GM21576 (cell line): ENCODE results near the gene CLDN22.

ENCODE experiments used
- ATAC-seq: cut with Tn5 transposase; IDR thresholded peaks from one replicate; pipeline ENCODE4 v1.9.1; 2021; ENCODE audit warnings: mild to moderate bottlenecking, moderate library complexity; ENCODE audit not compliant: unreplicated experiment

Gene CLDN22

DNA sequence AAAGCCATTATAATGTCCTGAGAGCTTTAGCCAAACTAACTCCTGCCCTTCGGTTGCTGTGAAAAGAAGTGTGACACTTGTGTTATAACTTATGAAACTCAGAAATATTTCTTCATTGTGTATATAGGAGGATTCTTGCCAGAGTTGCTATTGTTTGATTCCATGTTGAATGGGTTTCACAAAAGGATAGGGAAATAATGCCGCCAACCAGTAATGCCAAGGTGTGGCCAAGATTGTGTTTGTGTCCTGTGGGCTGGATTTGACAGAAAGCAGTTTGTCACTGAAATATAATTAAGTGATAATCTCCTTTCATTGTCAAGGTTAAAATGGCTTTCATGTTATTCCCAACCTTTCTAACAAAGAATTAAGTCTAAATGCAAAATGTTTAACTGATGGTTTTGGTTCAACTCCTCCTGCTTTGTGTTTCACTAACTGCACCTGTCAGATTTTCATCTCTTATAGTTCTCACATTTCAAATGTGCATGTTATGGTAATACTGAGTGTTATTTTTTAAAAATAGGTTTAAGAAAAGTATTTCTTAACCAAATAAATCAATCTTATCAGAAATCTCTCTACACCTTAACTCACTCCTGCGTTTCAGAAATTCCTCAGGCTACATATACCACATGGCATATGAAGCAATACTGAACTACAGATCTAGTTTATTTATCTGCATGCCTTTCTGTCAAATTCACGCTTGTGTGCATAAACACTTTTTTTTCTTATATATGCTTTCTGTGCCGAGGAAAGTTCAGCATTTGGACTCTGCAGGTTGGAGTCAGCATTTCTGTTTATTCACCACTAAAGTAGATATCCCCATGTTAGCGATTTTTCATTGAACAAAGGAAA, at the start of gene CLDN22:
CLDN22 (minus strand) TSS at position 66 of the 849 bp plus-strand sequence; CDS start at position 8, 58 bp downstream.
- ATAC-seq = no peak

DNA sequence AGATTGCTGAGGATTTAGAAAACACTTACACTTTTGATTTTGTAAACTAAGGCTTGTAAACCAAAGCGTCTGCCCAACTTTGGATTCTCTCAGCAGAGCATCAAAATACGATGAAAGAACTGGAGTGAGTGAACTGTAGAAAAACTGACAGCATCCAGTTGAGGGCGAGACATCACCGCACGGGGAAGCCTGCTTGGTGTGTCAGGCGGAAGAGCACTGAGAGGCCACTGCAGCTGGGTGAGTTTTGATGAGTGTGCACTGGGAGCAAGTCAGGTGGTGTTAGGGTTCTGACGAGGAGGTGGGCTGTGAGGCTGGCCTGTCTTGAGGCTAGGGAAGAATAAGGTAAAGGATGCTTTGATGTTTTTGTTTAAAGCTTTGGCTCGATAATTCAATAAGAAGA, 49.0 kb upstream of the CLDN22 start:
- no peak for ATAC-seq

DNA sequence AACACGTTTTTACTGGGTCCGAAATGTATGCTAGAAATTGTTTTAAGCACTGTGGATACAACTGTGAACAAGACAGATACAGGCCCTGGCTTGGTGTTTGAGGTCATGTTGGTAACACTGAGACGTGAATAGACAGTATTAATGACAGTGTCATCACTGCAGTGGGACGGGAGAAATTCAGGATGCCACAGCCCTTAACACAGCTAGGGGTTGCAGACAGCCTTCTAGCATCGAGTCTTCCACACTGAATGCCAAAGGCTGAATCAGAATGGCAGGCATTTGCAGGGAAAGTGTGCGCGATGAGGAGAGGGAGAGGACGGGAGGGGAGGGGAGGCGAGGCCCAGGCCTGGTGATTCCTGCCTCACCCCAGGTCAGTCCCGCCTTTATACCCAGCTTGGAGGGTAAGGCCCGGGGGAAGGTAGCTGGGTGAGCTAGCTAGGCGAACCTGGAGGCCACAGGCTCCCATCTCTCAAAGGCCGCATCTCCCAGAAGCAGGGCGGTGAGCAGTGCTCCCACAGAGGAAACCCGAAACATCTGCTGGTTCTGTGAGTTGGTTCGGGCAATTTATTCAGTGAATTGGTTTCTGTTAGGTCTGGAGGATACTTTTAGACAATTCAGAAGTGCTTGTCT, 46.2 kb upstream of the CLDN22 start:
- no peak for ATAC-seq

DNA sequence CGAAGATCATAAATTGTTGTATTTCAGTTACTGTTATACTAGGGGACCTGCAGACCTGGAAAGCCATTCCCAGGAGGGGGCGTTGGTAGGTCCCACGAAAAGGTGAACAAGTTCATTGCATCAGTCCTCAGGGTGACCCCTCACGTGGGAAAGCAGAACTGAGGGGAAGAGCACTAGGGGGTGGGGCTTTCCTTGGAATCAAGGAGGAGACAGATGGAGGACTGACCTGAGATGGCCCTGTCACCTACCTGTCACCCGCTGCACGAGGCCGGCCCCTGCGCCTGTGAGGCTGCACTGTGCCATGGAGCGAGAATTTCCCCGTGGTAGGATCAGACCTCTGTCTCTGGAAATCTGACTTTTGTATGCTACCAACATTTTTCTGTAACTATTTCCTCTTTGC, 43.9 kb upstream of the CLDN22 start:
- ATAC-seq = no peak

DNA sequence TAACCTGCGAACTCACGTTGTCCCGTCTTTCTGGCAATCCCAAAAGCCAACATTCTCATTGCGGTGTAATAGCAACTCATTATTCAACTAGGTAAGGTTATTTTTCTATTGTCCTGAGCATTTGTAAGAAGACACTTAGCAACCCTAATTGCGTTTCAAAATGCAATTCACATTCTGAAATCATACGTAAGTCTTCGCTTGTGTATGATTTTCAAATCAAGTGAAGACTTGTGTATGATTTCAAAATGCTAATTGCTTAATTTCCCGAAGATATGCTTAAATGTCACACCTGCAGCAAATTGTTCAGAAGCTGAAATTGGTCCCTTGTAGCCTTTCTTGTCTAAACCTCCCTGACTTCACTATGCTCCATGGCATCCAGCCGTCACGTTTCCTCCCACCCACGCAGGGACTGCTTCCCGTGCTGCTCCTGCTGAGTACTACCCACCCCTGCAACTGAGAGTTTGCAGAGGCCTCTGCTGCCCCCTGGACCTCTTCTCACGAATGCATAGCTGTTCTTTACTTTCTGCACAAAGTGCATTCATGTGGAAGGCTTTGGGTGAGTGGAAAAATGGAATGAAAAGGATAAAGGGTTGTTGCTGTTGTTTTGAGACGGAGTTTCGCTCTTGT, 43.0 kb upstream of the CLDN22 start:
- ATAC-seq = no peak

DNA sequence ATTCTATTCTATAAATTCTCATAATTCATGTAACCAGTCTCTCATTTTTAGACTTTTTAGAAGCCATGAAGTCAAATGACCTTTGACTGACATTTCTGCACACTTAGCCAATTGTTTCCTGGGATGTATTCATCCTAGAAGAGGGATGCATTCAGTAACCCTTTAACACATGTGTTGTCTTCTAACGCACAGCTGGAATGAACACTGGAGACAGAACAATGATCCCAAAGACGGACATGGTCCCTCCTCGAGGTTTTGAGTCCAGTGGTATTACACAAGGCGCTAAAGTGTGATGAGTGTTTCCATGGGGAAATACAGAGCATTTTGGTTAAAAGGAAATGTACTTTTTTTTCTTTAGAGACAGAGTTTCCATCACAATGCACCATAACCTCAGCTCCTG, 42.0 kb upstream of the CLDN22 start:
- ATAC-seq = no peak

DNA sequence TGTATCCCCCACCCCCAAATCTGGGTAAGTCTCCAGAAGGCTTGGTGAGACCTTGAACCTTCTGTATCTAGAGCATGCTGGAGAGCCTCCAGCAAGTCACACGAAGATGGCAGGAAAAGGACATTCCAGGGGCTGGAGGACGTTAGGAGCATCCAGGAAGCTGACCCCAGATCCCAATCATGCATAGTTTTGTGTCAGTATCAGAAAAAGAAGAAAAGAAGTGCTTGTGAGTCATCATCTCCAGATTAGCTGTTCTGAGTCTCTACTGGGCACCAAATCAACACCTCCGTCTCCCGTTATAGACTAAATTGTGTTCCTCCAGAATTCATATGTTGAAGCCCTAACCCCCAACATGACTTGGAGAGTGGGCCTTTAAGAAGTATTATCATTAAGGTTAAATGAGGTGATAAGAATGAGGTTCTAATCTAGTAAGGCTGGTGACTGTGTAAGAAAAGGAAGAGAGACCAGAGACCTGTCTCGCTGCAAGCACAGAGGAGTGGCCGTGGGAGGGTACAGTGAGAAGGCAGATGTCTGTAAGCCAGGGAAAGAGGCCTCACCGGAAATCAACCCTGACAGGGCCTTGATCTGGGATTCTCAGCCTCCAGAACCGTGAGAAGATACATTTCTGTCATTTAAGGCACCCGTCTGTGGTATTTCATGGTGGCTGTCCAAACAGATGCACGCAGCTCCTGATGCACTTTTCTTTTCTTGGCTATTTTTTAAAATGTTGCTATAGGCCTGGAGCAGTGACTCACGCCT, 40.3 kb upstream of the CLDN22 start:
- no peak for ATAC-seq

DNA sequence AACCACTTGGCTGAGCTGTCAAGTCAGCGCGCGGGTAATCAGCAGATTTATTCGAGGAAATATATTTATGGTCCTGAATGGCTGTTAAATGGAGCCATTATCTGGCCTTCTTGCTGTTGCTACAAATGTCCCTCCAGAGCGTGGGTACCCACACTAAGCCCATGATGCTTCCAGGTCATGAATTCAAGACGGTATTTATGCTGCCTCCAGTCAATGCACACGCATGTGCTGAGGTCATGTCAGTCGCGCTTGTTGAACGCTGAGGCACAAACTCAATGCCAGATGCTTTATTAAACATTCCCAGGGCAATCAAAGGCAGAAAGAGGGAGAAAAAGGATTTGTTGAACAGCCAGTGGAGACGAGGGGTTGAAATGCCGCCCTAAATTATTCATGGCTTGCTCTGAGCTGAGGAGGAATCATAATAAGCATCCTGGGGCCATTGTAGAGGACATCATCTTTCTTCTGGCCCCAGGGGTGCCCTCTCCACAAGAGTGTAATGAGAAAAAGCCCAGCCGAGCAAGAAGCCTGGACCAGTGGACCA, 38.2 kb upstream of the CLDN22 start:
- no peak for ATAC-seq

DNA sequence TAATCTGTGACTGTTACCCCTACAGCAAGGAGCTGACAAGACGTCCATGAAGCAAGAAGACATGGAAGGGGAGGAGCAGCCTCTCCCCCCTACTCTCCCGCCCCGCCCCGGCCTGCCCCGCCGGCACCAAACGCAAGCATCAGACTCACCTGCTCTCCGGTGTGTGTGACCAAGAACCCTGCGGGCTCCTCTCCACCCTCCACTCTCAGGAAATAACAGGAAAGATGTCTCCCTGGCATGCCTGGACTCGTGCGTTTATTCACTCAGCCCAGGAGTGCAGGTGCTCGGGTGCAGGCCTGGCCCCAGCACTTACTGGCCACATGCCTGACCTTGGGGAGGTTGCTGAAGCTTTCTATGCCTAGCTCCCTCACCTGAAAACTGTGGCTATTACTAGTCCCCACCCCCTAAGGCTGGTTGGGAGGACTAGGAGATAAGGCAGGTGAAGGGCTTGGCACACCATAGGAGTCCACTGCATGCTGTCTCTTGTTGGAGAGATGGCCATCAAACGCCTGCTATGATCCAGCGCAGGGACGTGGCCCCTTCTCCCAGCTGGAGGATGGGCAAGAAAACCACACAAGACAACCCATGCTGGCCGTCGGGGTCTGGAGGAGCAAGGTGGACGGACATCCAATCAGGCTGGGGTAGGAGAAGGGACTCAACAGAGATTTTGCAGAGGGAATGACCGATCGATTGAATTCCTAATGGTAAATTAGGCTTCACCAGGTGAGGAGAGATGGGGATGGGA, 37.0 kb upstream of the CLDN22 start:
- ATAC-seq = no peak

DNA sequence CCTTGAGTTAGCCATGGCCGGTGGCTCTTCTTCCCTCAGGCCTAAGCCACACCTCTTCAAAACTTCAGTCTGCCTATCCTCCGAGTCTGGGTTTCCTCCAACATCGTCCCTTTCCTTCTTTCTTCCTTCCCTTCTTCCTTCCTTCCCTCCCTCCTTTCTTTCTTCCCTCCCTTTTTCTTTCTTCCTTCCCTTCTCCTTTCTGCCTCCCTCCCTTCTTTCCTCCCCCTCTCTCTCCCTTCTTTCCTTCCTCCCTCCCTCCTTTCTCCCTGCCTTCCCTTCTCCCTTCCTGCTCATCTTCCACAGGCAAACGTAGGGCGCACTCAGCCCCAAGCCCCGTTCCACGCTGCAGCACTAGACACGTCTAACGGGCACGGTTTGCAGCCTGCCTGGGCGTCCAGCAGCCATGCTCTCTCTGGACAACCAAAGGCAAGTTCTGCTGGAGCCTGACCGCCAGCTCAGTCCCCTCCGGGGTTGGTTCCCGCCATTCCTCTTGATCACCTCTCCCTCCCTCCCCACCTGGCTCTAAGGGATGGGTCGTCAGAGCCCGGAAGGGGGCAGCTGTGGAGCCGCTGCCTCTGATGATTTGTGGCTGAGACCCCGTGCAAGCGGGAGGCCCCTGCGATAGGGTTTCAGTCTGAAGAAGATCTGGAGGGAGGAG, 36.2 kb upstream of the CLDN22 start:
- no peak for ATAC-seq

DNA sequence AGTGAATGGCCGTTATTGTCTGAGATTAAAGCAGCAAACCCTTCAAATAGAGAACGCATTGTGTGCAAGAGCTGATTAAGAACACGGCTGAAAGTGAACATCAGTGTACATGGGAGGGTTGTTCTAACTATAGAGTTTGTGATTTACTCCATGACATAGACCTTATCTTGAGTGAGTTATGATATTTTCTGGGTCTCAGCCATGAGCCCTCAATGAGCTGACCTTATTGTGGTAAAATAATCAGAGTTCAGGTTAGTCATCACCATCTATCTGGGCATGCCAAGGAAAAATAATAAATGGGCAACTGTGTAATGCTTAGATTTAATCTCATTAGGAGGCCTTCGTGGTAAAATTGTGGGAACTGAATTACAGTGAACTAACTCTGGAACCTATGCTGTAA, 35.3 kb upstream of the CLDN22 start:
- ATAC-seq = no peak

DNA sequence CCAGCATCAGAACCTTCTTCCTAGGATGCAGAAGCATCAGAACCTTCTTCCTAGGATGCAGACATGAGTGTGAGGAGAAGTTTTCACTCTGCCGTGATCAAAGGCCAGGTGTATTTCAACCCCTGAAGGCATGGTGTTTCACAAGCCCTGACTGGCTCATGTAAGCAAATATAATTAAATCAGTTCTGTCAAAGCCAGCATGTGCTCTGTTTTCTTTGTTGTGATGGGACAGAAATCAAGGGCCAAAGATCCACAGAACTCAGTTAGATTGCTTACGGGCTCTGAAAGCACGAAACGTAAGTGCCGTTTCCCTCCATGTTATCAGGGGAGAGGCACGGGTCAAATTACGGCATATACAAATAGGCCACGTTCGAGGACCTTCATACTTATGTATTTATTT, 34.1 kb upstream of the CLDN22 start:
- no peak for ATAC-seq

DNA sequence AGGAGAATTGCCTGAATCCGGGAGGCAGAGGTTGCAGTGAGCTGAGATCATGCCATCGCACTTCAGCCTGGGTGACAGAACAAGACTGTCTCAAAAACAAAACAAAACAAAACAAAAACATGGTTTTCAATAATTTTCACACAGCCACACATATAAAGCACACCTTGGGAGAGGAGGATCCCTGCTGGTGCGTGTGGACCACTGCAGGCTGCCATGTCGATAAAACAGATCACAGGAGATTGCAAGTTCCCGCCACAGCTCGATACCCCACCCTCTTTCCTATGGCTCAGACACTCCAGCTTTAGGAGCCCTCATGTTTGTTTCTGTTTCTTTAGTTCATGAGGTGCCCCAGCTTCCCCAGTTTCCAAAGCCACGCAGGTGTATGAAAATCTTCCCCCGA, 33.5 kb upstream of the CLDN22 start:
- no peak for ATAC-seq

DNA sequence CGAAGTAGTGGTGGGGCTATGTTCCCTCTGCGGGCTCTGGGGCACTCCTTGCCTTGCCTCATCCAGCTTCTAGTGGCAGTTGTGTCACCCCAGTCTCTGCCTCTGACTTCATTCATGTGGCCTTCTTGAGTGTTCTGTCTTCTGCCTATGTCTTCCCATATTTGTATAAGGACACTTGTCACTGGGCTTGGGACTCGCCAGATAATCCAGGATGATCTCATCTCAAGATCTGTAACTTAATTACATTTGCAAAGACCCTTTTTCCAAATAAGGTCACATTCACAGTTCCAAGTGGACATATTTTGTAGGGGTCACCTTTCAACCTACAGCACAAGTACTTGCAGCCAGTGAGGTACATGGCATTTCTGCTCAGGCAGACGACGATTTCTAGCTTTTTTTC, 32.5 kb upstream of the CLDN22 start:
- ATAC-seq = no peak

DNA sequence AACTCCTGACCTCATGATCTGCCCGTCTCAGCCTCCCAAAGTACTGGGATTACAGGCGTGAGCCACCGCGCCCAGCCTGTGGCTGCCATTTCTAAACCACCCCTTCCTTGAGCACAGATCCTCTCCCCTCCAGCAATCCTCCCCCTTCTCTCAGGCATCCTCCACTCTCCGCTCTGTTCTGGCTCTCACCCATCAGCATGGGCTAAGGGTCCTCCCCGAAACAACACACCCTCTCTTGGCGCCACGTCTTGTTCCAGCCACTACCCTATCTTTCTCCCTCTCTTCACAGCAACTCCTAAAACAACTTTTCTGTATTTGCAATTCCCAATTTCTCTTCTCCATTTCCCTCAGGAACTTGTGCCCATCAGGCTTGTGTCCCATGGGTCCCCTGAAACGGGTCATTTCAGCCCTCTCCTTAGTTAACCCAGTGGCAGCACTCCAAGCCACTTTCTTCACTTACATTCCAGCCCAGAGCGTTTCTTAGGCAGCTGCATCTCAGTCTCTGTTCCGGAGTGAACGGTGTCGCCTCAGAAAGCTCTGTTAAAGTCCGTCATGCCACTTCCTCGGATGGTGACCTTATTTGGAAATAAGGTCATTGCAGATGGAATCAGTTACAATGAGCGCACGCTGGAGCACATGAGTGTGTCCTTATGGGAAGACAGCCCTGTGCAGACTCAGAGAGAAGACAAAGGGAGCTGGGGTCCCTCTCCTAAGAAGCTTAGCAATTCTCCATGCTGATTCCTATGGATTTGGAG, 30.4 kb upstream of the CLDN22 start:
- ATAC-seq = no peak

DNA sequence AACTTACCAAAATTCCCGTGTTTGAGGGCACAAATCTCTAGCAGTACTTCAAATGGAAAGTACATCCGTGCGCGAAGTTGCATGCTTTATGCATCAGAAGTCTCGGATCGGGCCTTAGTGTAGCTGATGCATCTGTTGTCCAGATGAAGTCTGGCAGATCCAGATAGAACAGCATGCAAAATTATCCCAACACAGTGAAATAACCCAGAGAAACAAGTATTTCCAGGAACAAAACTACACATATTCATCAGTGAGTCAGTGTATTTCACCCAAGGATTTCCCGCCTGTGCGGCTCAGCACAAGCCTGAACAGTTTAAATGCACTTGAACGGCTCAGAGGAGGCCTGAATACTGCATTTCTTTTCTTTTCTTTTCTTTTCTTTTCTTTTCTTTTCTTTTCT, 29.6 kb upstream of the CLDN22 start:
- no peak for ATAC-seq

DNA sequence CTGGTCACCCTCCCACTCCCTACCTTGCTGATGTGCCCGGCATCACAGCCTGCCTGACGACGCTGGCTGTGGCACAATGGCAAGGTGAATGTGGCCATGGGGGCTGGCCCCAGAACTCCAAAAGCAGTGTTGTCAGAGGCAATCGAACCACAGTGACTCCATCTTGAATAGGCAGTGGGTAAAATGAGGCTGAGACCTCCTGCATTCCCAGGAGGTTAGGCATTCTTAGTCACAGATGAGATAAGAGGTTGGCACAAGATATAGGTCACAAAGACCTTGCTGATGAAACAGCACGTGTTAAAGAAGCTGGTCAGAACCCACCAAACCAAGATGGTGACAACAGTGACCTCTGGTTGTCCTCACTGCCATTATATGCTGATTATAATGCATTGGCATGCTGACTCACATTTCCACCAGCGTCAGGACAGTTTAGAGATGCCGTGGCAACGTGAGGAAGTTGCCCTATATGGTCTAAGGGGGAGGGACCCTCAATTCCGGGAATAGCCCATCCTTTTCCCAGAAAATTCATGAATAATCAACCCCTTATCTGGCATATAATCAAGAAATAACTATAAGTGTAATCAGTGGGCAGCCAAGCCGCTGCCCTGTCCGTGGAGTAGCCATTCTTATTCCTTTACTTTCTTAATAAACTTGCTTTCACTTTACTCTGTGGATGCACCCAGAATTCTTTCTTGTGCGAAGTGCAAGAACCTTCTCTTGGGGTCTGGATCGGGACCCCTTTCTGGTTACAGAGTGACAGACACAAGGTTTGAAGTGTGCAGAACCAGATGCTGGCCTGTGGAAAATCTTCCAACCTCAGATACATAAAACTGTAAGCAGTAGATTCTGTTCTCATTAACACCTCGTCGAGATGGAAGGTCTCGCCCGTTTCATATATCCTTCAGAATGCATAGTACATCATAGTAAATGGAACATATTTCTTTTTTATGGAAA, 28.9 kb upstream of the CLDN22 start:
- no peak for ATAC-seq

DNA sequence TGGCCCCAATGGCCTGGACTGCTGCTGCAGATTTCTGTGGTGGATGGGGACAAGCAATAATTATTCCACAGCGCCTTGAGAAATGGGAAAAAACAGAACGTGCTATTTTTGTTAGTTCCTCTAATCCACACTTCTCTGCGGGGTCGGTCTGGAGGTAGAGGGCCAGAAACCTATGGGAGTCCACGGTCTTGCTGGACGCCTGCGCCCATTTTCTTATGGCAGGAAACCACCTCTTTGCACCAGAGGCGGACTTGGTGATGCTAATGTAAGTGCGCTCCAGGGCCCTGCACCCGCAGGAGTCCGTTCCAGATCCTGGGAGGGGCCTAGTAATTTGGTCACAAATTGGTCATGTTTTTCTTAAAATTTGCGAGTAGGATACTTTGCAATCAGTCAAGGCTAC, 28.1 kb upstream of the CLDN22 start:
- no peak for ATAC-seq
